Activated CD4-positive, alpha-beta T cell treated with anti-CD3 and anti-CD28 coated beads, Interleukin-2, amount 10 ng/mL, durations not matched to agents 7 days and 5 days (primary cell): ENCODE results near the gene PLK5. TPM values are rescaled to one million over a fixed set of nuclear protein-coding genes. Genes with fewer than 3 reads are reported as not detected.
"Not testable (repeated sequence)": the region's sequence is repeated elsewhere in the genome, so short reads cannot be mapped to it uniquely, and the experiment has no call there.

Experiments used
- CTCF ChIA-PET: fragments of 350-600 bp; sonication (Branson Sonifier 250); formaldehyde crosslinking; loops from one replicate; lab custom pipeline; 2021; ENCODE audit warnings: antibody characterized with exemption; lab: Charles Lee
- POLR2A ChIA-PET: fragments of 350-600 bp; sonication (Branson Sonifier 250); formaldehyde crosslinking; loops from one replicate; lab custom pipeline; 2021; ENCODE audit warnings: antibody characterized with exemption; lab: Charles Lee
- DNase-seq: peaks from one replicate; pipeline ENCODE4 v3.0.0-alpha.2; 2020
- H3K27ac Mint-ChIP-seq: one replicate; pipeline ENCODE4 v1.8.0; 2021; ENCODE audit warnings: mild to moderate bottlenecking, moderate library complexity, mixed read lengths
- H3K27me3 Mint-ChIP-seq: one replicate; pipeline ENCODE4 v1.8.0; 2021; ENCODE audit warnings: mixed read lengths
- H3K36me3 Mint-ChIP-seq: one replicate; pipeline ENCODE4 v1.8.0; 2021; ENCODE audit warnings: low read depth, mixed read lengths
- H3K4me1 Mint-ChIP-seq: one replicate; pipeline ENCODE4 v1.8.0; 2021; ENCODE audit warnings: mixed read lengths
- H3K4me3 Mint-ChIP-seq: one replicate; pipeline ENCODE4 v1.8.0; 2021; ENCODE audit warnings: mild to moderate bottlenecking, moderate library complexity, mixed read lengths
- H3K9me3 Mint-ChIP-seq: one replicate; pipeline ENCODE4 v1.8.0; 2021; ENCODE audit warnings: mixed read lengths
- total RNA-seq, 2 experiments: library from RNA; stranded (reverse); gene quantifications; one replicate each; pipeline ENCODE4 v1.2.3, GENCODE V29; 2021

PLK5 gene, protein sequence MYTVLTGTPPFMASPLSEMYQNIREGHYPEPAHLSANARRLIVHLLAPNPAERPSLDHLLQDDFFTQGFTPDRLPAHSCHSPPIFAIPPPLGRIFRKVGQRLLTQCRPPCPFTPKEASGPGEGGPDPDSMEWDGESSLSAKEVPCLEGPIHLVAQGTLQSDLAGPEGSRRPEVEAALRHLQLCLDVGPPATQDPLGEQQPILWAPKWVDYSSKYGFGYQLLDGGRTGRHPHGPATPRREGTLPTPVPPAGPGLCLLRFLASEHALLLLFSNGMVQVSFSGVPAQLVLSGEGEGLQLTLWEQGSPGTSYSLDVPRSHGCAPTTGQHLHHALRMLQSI
- total RNA-seq, result not detected

DNA sequence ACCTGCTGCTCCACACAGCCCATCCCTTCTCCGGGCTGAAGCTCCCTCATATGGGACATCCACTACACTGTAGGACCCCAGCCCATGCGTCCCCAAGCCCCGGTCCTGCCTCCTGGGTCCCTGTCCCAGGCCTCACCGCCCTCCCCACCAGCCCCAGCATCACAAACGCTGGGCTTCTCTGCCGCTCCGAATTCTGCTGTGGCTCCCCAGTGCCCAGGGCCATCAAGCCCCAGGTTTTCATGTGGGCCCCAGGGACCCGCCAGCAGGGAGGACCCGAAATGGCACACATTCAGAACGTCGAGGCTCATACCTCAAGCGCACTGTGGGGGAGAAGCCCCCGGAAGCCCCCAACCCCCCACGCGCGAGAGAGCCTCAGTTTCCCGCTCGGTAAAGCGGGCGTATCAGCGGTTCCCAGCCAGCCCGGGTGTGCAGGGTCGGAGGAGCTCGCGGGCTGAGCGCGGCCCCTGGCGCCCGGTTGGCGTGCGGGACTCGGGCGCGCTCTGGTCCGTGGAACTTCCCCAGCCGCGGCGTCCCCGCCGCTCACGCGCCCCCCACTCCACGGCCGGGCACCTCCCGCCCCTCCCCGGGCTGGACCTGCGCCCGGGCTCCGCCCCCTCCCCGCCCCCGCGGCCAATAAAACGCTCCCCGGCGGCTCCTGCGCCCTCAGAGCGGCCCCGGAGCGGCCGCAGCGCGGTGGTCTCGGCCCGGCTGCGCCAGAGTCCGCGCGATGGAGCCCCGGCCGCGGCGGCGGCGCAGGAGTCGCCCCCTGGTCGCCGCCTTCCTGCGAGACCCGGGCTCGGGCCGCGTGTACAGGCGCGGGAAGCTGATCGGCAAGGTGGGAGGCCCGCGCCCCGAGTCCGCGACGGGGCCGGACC is at the start of gene PLK5:
PLK5 (plus strand) TSS at position 666 of the 875 bp plus-strand sequence. CDS start 2,920 bp downstream, outside the sequence.
- Mint-ChIP-seq H3K9me3 (no peaks in the 10 kb centered on the region), H3K4me1 (peaks cover 4% of the 10 kb centered on the region), H3K27me3 (peaks cover 26% of the 10 kb centered on the region), H3K4me3 (no peak within 1 kb of the TSS), H3K36me3 (no peaks in the 10 kb centered on the region), H3K27ac (no peak within 1 kb of the TSS)
- no peak for DNase-seq
- POLR2A ChIA-PET, result no interaction called here
- CTCF ChIA-PET, result interaction anchor here (0.6 kb wide), 1 partner anchor 12 kb away, joined by 4 read pairs; no protein-coding TSS in a partner anchor

DNA sequence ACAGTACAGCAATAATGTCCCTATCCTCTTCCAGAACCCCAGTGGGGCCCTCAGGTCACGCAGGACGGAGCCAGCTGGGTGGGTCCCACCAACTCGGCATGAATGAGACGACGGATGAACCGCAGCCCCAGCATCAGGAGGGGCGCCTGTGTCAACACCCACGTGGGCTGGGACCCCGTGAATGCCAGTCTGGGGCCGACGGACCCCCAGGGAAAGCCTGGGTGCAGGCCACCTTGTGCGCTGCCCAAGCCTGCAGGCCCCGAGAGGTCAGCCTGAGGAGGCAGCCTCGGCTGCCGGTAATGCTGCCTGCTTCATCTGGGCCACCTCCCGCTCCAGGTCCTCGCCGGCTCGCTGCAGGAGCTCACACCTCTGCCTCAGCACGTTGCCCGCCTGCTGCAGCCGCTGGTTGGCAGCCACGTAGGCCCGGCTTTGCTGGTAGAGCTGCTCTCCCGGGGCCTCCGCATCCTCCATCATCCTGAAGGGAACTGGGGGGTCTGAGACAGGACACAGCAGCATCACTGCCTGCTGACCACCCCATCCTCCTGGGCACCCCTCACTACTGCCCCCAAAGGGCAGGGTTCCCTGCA is 49.0 kb upstream of the PLK5 start:
- Mint-ChIP-seq H3K27me3 (peaks cover 10% of the 10 kb centered on the region), H3K4me1 (peaks cover 34% of the 10 kb centered on the region), H3K9me3 (no peaks in the 10 kb centered on the region), H3K4me3 (no peak overlapping the region), H3K27ac (no peak overlapping the region), H3K36me3 (peaks cover 3% of the 10 kb centered on the region)
- ChIA-PET CTCF (interaction anchor here (0.9 kb wide), 2 partner anchors 31 to 198 kb away, joined by 3 read pairs; no protein-coding TSS in a partner anchor), POLR2A (no interaction called here)
- no peak for DNase-seq

DNA sequence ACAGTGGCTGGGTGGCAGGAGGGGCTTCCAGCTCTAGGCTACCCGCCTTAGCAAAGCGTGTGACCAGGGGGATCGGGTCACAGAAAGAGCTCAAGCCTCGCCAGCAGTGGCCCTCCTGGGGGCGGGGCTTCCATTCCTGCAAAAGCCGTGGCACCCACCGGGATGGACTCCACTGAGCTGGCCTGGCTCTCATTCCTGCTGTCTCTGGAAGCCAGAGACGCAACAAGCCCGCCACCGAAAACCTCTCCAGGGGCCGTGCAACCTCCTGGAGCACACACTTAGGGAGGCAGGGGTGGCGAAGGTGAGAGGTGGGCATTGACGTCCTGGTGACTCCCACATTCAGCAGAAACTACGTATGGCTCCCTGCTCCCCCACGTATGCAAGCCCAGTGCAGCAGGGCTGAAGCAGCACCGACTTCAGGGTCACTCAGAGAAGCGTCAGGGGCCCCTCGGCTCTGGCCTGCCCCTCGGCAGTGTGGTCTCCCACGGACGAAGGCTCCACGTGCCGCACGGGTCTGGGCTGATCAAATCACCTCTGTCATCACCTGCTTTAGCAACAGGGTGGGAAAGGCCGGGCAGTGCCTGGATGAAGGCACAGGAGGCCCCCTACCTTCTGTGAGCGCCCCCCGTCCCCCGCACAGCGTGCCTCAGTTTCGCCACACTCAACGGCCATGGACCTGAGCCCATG is 48.0 kb upstream of the PLK5 start:
- no peak overlapping the region for H3K27ac Mint-ChIP-seq
- no peak overlapping the region for H3K4me3 Mint-ChIP-seq
- DNase-seq, result no peak
- H3K36me3 Mint-ChIP-seq, result peaks cover 3% of the 10 kb centered on the region
- H3K27me3 Mint-ChIP-seq, result peaks cover 6% of the 10 kb centered on the region
- CTCF ChIA-PET, result interaction anchor here (0.6 to 0.9 kb wide), 2 partner anchors 197 to 616 kb away, joined by 3 to 6 read pairs; no protein-coding TSS in a partner anchor
- POLR2A ChIA-PET, result no interaction called here
- no peaks in the 10 kb centered on the region for H3K9me3 Mint-ChIP-seq
- peaks cover 31% of the 10 kb centered on the region for H3K4me1 Mint-ChIP-seq

DNA sequence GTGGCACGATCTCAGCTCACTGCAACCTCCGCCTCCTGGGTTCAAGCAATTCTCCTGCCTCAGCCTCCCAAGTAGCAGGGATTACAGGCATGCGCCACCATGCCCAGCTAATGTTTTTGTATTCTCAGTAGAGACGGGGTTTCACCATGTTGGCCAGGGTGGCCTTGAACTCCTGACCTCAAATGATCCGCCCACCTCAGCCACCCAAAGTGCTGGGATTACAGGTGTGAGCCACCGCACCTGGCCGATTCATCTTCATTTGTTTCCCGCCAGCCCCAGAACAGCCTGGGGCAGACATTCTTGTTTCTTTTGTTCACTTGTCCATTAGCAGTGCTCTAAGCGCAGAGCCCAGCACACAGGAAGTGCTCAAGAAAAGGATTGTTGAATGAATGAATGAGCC is 46.8 kb upstream of the PLK5 start:
- H3K36me3 Mint-ChIP-seq, H3K27me3 Mint-ChIP-seq, H3K27ac Mint-ChIP-seq, POLR2A ChIA-PET, DNase-seq, H3K9me3 Mint-ChIP-seq: not testable (repeated sequence)
- Mint-ChIP-seq H3K4me1 (peaks cover 27% of the 10 kb centered on the region), H3K4me3 (peak overlapping the region; percentile 51)
- CTCF ChIA-PET, result interaction anchor here (0.6 to 1.1 kb wide), 5 partner anchors 8 to 943 kb away, joined by 3 to 4 read pairs (median 3); no protein-coding TSS in a partner anchor

DNA sequence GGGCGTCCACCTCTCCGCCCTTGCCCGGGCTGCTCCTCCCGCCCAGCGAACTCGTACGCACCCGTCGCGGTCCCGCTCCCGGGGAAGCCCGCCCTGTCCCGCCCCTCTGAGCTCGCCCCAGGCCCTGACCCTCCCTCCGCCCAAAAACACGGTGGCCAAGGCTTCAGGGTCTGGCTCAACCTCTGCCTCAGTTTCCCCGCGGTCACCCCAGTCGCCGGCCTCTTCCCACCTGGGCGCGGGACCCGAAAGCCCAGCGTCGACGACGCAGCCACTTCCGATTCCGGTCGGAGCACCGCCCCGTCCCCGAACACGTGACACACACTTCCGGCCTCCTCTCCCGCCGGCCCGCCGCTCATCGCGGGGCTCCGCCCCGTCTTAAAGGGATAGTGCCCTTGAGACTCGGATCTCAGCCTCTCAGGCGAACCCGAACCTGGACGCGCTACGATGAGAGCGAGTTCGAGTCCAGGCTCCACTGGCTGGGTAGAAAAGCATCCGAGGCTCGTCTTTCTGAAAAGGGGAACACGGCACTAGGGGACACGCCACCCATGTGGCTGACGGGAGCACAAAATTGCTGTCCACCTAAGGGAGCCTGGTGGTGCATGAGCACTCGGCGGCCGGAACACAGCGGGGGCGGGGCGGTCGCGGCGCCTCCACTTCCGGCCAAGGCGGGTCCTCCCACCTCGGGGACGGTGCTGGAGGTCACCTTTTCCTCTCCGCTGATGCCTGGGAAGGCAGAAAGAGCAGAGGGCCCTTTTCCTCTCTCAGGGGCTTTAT is 44.8 kb upstream of the PLK5 start, which contains the start of gene C19orf25:
C19orf25 (minus strand) TSS at position 282 of the 774 bp plus-strand sequence. CDS start 312 bp downstream, outside the sequence.
- ChIA-PET CTCF (no interaction called here), POLR2A (interaction anchor here (0.6 kb wide), 1 partner anchor 35 kb away, joined by 5 read pairs; no protein-coding TSS in a partner anchor)
- peak within 1 kb of the TSS; percentile 97 for H3K27ac Mint-ChIP-seq
- H3K9me3 Mint-ChIP-seq, result no peaks in the 10 kb centered on the region
- peak within 1 kb of the TSS; percentile 99 for H3K4me3 Mint-ChIP-seq
- peak; percentile 95 for DNase-seq
- peaks cover 22% of the 10 kb centered on the region for H3K4me1 Mint-ChIP-seq
- peaks cover 3% of the 10 kb centered on the region for H3K36me3 Mint-ChIP-seq
- no peaks in the 10 kb centered on the region for H3K27me3 Mint-ChIP-seq

DNA sequence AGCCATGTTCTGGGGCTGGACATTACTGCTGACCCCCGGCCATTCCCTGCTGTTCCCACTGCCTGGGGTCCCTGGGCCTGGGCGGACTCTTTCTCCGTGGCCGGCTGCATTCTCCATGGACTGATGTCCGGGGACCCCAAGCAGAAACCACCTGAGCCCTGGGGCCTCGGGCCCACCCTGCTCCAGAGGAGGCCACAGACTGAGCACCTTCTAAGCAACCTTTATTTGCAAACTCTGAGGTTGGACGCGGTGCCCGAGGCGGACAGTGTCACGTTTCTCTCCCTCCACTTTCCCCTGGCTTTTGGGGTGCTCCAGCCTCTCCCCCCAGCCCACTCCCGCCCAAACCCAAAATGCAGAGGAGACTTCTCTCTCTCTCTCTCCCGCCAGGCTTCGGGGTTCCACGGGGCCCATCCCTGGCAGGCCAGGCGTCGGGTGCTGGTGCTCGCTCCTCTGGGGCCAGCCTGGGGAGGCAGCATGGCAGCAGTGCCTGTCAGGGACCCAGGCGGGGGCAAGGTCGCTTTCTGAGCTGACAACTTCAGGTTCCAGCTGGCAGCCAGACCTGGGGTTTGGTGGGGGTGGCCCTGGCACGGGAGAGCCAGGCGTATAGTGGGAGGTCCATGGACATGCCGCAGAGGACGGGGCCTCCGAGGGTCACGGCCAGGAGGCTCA is 42.5 kb upstream of the PLK5 start:
- DNase-seq, result no peak
- Mint-ChIP-seq H3K36me3 (peaks cover 3% of the 10 kb centered on the region), H3K4me1 (peaks cover 22% of the 10 kb centered on the region), H3K27ac (no peak overlapping the region), H3K27me3 (no peaks in the 10 kb centered on the region), H3K4me3 (no peak overlapping the region), H3K9me3 (no peaks in the 10 kb centered on the region)
- ChIA-PET POLR2A (no interaction called here), CTCF (interaction anchor here (0.9 kb wide), 1 partner anchor 9 kb away, joined by 3 read pairs; the partner anchor contains the start of gene REEP6)

DNA sequence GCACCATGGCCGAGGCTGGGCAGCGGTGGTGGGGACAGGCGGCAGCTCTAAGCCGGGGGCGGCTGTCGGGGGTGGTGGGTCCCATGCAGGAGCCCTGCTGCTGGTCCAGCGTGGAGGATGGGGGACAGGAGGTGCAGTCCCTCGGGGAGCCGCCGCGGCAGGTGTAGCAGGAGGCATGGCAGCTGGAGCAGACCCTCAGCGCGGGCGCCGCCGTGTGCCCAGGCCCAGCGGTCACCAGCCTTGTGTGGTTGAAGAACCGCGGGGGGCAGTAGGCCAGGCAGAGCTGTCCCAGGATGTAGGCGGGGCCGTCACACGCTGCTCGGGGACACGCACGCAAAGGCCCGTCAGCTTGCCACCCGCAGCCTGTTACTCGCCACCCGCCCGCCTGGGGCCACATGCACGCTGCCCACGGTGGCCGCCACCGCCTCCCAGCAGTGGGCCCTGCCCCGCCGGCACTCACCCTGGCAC is 42.0 kb upstream of the PLK5 start:
- POLR2A ChIA-PET, result no interaction called here
- DNase-seq, result no peak
- peaks cover 3% of the 10 kb centered on the region for H3K36me3 Mint-ChIP-seq
- peaks cover 21% of the 10 kb centered on the region for H3K4me1 Mint-ChIP-seq
- H3K9me3 Mint-ChIP-seq, result no peaks in the 10 kb centered on the region
- no peak overlapping the region for H3K27ac Mint-ChIP-seq
- no peak overlapping the region for H3K4me3 Mint-ChIP-seq
- H3K27me3 Mint-ChIP-seq, result no peaks in the 10 kb centered on the region
- CTCF ChIA-PET, result no interaction called here

DNA sequence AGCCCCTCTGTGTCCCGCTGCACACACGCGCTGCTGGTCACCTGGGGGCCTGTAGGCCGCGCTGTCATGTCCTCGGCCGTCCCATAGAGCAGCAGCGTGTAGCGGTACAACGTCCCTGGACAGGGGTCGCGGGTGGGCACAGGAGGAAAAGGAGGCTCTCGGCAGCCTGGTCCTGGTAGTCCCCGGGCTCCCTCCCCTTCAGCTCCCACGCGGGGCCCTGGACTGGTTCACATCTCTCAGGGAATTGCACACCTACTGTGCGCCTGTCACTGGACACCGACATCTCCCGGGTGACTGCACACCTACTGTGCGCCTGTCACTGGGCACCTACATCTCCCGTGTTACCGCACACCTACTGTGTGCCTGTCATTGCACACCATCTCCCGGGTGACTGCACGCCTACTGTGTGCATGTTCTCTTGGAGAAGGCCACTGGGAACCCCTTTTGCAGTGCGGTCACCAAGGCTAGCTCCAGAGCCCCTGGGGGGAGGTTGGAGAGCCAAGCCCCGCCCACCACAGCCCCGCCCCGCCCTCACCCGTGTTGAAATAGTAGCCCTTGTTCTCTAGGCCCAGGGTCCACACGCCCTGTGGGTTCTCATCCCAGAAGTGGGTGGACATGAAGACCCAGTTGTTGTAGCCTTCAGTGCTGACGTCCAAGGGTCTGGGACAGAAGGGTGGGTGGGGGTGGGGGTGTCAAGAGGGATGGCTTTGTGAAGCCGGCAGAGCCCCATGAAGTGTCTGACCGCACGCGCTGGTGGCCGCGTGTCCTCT is 41.3 kb upstream of the PLK5 start:
- H3K36me3 Mint-ChIP-seq, result peaks cover 3% of the 10 kb centered on the region
- DNase-seq, result no peak
- no peaks in the 10 kb centered on the region for H3K27me3 Mint-ChIP-seq
- no peak overlapping the region for H3K4me3 Mint-ChIP-seq
- peaks cover 16% of the 10 kb centered on the region for H3K4me1 Mint-ChIP-seq
- ChIA-PET POLR2A (no interaction called here), CTCF (no interaction called here)
- no peak overlapping the region for H3K27ac Mint-ChIP-seq
- H3K9me3 Mint-ChIP-seq, result no peaks in the 10 kb centered on the region

DNA sequence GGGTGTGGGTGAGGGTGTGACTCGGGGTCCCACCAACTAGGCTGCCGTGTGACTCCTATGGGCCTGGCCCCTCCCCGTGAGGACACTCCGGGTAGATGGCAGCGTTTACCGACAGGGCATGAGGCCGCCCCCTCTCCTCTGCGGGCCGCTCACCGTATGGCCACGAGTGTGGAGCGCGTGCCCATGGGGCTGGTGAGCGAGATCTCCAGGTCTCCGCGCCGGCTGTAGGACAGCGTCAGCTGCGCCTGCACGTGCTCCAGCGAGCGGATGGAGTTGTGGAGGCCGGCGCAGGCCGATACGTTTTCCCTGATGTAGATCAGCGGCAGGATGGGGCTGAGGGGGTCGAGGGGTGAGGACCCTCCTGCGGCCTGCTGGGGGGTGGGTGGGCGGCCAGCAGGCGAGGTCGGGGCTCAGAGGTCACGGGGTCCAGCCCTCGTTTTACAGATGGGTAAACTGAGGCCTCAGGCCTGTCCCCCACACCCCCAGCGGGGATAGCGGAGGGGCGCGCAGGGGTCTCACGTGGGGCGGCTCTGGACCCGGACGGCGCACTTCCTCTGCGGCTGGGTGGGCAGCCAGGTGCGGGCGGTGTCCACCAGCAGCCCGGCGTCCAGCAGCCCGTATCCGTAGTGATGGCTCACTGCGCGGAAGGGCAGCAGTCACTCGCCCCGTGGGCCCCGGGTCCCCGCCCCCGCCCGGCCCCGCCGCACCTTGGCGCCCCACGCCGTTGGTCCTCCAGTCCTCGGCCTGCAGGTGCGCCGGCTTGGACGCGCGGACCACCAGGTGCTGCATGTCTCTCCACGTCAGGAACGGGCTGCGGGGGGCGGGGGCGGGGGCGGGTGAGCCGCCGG is 40.5 kb upstream of the PLK5 start:
- H3K9me3 Mint-ChIP-seq, result no peaks in the 10 kb centered on the region
- POLR2A ChIA-PET, result no interaction called here
- no peaks in the 10 kb centered on the region for H3K27me3 Mint-ChIP-seq
- H3K27ac Mint-ChIP-seq, result no peak overlapping the region
- H3K36me3 Mint-ChIP-seq, result peaks cover 3% of the 10 kb centered on the region
- H3K4me1 Mint-ChIP-seq, result peaks cover 9% of the 10 kb centered on the region
- H3K4me3 Mint-ChIP-seq, result no peak overlapping the region
- no peak for DNase-seq
- CTCF ChIA-PET, result no interaction called here

DNA sequence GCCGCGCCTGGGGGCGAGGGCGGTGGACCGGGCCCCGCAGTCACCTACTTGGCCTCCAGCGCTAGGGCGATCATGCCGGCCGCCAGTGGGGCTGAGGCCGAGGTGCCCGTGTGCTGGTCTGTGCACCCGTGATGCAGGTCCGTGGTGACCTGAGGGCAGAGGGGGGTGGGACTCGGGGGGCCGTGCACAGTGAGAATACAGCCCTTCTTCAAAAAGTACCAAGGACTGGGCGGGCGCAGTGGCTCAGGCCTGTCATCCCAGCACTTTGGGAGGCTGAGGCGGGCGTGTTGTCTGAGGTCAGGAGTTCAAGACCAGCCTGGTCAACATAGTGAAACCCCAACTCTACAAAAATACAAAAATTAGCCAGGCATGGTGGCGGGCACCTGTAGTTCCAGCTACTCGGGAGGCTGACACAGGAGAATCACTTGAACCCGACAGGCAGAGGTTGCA is 39.9 kb upstream of the PLK5 start:
- peaks cover 8% of the 10 kb centered on the region for H3K4me1 Mint-ChIP-seq
- no peak overlapping the region for H3K27ac Mint-ChIP-seq
- H3K9me3 Mint-ChIP-seq, result no peaks in the 10 kb centered on the region
- ChIA-PET CTCF (no interaction called here), POLR2A (no interaction called here)
- H3K27me3 Mint-ChIP-seq, result no peaks in the 10 kb centered on the region
- DNase-seq, result no peak
- H3K36me3 Mint-ChIP-seq, result peaks cover 2% of the 10 kb centered on the region
- H3K4me3 Mint-ChIP-seq, result no peak overlapping the region
